PC-3 (cell line): ENCODE measurements around the gene OLIG2. TPM values are rescaled to one million over a fixed set of nuclear protein-coding genes. Genes with fewer than 3 reads are reported as not detected.
A peak's percentile ranks its signal among the peaks of the same experiment; 100 is the strongest.

Experiments used
- ATAC-seq: fragments of 200-7000 bp; cut with Tn5 transposase; 2 replicates; pipeline ENCODE4 v1.9.1; 2020; ENCODE audit warnings: mild to moderate bottlenecking, moderate library complexity
- BruUV-seq: library from RNA; stranded (reverse); fragments of 400-500 nt; replicated peaks from 2 replicates; lab custom pipeline; 2021; lab: Mats Ljungman, UMichigan
- CTCF ChIA-PET: fragments of 300-600 bp; sonication (Branson Sonifier 250); formaldehyde crosslinking; loops from one replicate; lab custom pipeline; 2022; ENCODE audit warnings: antibody characterized with exemption; lab: Charles Lee
- POLR2A ChIA-PET: fragments of 300-600 bp; sonication (Branson Sonifier 250); formaldehyde crosslinking; loops from one replicate; lab custom pipeline; 2022; ENCODE audit warnings: antibody characterized with exemption; ENCODE audit not compliant: unreplicated experiment; lab: Charles Lee
- DNase-seq: peaks from one replicate; pipeline ENCODE4 v3.0.0-alpha.2; 2015
- H2AFZ ChIP-seq: fragments of 300-600 bp; sonication (generic); 2 replicates; pipeline ENCODE4 v1.6.0; 2016; ENCODE audit warnings: antibody characterized with exemption, low read length
- H3F3A ChIP-seq: fragments of 300-600 bp; sonication (generic); one replicate; pipeline ENCODE4 v1.6.0; 2017; ENCODE audit warnings: antibody characterized with exemption, low read length, control low read depth, mild to moderate bottlenecking; ENCODE audit not compliant: unreplicated experiment
- H3K27ac ChIP-seq: fragments of 300-600 bp; sonication (generic); 2 replicates; pipeline ENCODE4 v1.5.1; 2016; ENCODE audit warnings: mild to moderate bottlenecking, low read length
- H3K27me3 ChIP-seq: fragments of 300-600 bp; sonication (generic); 2 replicates; pipeline ENCODE4 v1.6.1; 2016; ENCODE audit warnings: low read length, mixed read lengths
- H3K36me3 ChIP-seq: fragments of 300-600 bp; sonication (generic); 2 replicates; pipeline ENCODE4 v1.6.1; 2016; ENCODE audit warnings: low read depth, mixed run types, low read length, mixed read lengths
- H3K4me1 ChIP-seq: fragments of 300-600 bp; sonication (generic); 2 replicates; pipeline ENCODE4 v1.5.1; 2016; ENCODE audit warnings: low read length; ENCODE audit not compliant: insufficient read depth
- H3K4me2 ChIP-seq: fragments of 300-600 bp; sonication (generic); 2 replicates; pipeline ENCODE4 v1.6.0; 2016; ENCODE audit warnings: low read length
- H3K4me3 ChIP-seq: fragments of 300-600 bp; sonication (generic); 2 replicates; pipeline ENCODE4 v1.5.1; 2016; ENCODE audit warnings: mild to moderate bottlenecking, low read length, mixed read lengths
- H3K79me2 ChIP-seq: fragments of 300-600 bp; sonication (generic); 2 replicates; pipeline ENCODE4 v1.6.1; 2017; ENCODE audit warnings: low read length, mixed read lengths
- H3K9ac ChIP-seq: fragments of 300-600 bp; sonication (generic); 2 replicates; pipeline ENCODE4 v1.6.0; 2016; ENCODE audit warnings: mild to moderate bottlenecking, low read length
- H3K9me2 ChIP-seq: fragments of 300-600 bp; sonication (generic); replicated peaks from 2 replicates; pipeline ENCODE4 v1.6.1; 2016; ENCODE audit warnings: mixed run types, low read length, mixed read lengths
- H3K9me3 ChIP-seq: fragments of 300-600 bp; sonication (generic); 2 replicates; pipeline ENCODE4 v1.6.1; 2016; ENCODE audit warnings: low read length, mixed read lengths
- H4K20me1 ChIP-seq: fragments of 300-600 bp; sonication (generic); 2 replicates; pipeline ENCODE4 v1.6.1; 2016; ENCODE audit warnings: low read length, mixed read lengths
- CTCF ChIP-seq: fragments of 300-600 bp; sonication (generic); conservative IDR thresholded peaks from 2 replicates; pipeline ENCODE4 v1.5.1; 2017; ENCODE audit warnings: antibody characterized with exemption, low read depth, mild to moderate bottlenecking, low read length
- EZH2 ChIP-seq: fragments of 300-600 bp; sonication (generic); IDR thresholded peaks from one replicate; pipeline ENCODE4 v1.6.1; 2017; ENCODE audit warnings: antibody characterized with exemption, mild to moderate bottlenecking, low read length; ENCODE audit not compliant: unreplicated experiment
- EZH2phosphoT487 ChIP-seq: fragments of 300-600 bp; sonication (generic); IDR thresholded peaks from 2 replicates; pipeline ENCODE4 v1.6.1; 2018; ENCODE audit warnings: mild to moderate bottlenecking, antibody characterized with exemption, low read length, borderline replicate concordance
- intact Hi-C: fragments of 100-400 bp; cut with micrococcal nuclease; formaldehyde crosslinking; loops from 2 replicates; pipeline ENCODE4 v1.9.0; 2023
- total RNA-seq: library from RNA; depleted of rRNA; stranded (reverse); fragments of >200 nt; gene quantifications from 2 replicates; pipeline ENCODE4 v1.2.3, GENCODE V29; 2014

The OLIG2 gene
- total RNA-seq, 1 experiment from 2014 or later, result not detected

GRCh38 chr21:33069243-33069642, 43.5 kb downstream of the OLIG2 start:
- intact Hi-C loops, result no loop called here
- ATAC-seq, result no peak
- Histone ChIP-seq H3K9me3 (no peaks in the 10 kb centered on the region), H3K9me2 (no peaks in the 10 kb centered on the region), H3K4me2 (peak overlapping the region; percentile 93), H3K79me2 (no peaks in the 10 kb centered on the region), H3K4me3 (peak overlapping the region; percentile 68), H3K36me3 (no peaks in the 10 kb centered on the region), H3K9ac (no peak overlapping the region), H3F3A (no peaks in the 10 kb centered on the region), H3K4me1 (no peaks in the 10 kb centered on the region), H2AFZ (no peak overlapping the region), H3K27me3 (peaks cover 85% of the 10 kb centered on the region), H3K27ac (no peak overlapping the region), H4K20me1 (no peaks in the 10 kb centered on the region)
- DNase-seq, result no peak
- no TSS peak for BruUV-seq
- TF ChIP-seq CTCF (no peak), EZH2phosphoT487 (no peak), EZH2 (no peak)
- CTCF ChIA-PET, result no interaction called here
- POLR2A ChIA-PET, result interaction anchor here (0.7 kb wide), 1 partner anchor 28 kb away, joined by 4 read pairs; no protein-coding TSS in a partner anchor

GRCh38 chr21:33069645-33069993, 43.9 kb downstream of the OLIG2 start:
- intact Hi-C loops, result no loop called here
- no peaks in the 10 kb centered on the region for H3F3A ChIP-seq
- DNase-seq, result no peak
- no peaks in the 10 kb centered on the region for H3K36me3 ChIP-seq
- ChIA-PET POLR2A (interaction anchor here (0.7 kb wide), 1 partner anchor 27 kb away, joined by 4 read pairs; no protein-coding TSS in a partner anchor), CTCF (no interaction called here)
- peaks cover 89% of the 10 kb centered on the region for H3K27me3 ChIP-seq
- TF ChIP-seq CTCF, result no peak
- TF ChIP-seq EZH2, result no peak
- TF ChIP-seq EZH2phosphoT487, result no peak
- ATAC-seq, result no peak
- H4K20me1 ChIP-seq, result no peaks in the 10 kb centered on the region
- H3K27ac ChIP-seq, result no peak overlapping the region
- peak overlapping the region; percentile 93 for H3K4me2 ChIP-seq
- H3K9ac ChIP-seq, result no peak overlapping the region
- BruUV-seq, result no TSS peak
- no peaks in the 10 kb centered on the region for H3K9me3 ChIP-seq
- H2AFZ ChIP-seq, result peak overlapping the region; percentile 84
- no peaks in the 10 kb centered on the region for H3K79me2 ChIP-seq
- peak overlapping the region; percentile 68 for H3K4me3 ChIP-seq
- H3K9me2 ChIP-seq, result no peaks in the 10 kb centered on the region
- H3K4me1 ChIP-seq, result no peaks in the 10 kb centered on the region

- intact Hi-C loops, result no loop called here
These were observed 44.4 kb downstream of the OLIG2 start, which contains the start of gene OLIG1 for GRCh38 chr21:33069994-33070743. OLIG1 (plus strand) TSS chr21:33070141; CDS start chr21:33070247, 106 bp downstream.

More at GRCh38 chr21:33069994-33070743, 44.4 kb downstream of the OLIG2 start, which contains the start of gene OLIG1:
- H4K20me1 ChIP-seq, result no peaks in the 10 kb centered on the region
- H3K4me2 ChIP-seq, result peak within 1 kb of the TSS; percentile 93
- no peaks in the 10 kb centered on the region for H3K9me2 ChIP-seq
- H3K36me3 ChIP-seq, result no peaks in the 10 kb centered on the region
- no peak within 1 kb of the TSS for H3K27ac ChIP-seq
- H3K79me2 ChIP-seq, result no peaks in the 10 kb centered on the region
- no peak within 1 kb of the TSS for H3K9ac ChIP-seq
- ChIA-PET CTCF (no interaction called here), POLR2A (no interaction called here)
- H3K4me1 ChIP-seq, result no peaks in the 10 kb centered on the region
- ATAC-seq (peak; percentile 75), DNase-seq (peak; percentile 56)
- no peaks in the 10 kb centered on the region for H3K9me3 ChIP-seq
- TF ChIP-seq EZH2phosphoT487 (no peak), CTCF (no peak), EZH2 (no peak)
- H2AFZ ChIP-seq, result peak within 1 kb of the TSS; percentile 84
- no peaks in the 10 kb centered on the region for H3F3A ChIP-seq
- H3K4me3 ChIP-seq, result peak within 1 kb of the TSS; percentile 68
- no TSS peak for BruUV-seq
- peaks cover 92% of the 10 kb centered on the region for H3K27me3 ChIP-seq
